ENCODE results near the gene TNFSF15. TPM values are rescaled to one million over a fixed set of nuclear protein-coding genes. Genes with fewer than 3 reads are reported as not detected.

The TNFSF15 gene
- total RNA-seq, 6 donors from 2014 or later: 1.4 to 11.0 (median 5.6) TPM

DNA sequence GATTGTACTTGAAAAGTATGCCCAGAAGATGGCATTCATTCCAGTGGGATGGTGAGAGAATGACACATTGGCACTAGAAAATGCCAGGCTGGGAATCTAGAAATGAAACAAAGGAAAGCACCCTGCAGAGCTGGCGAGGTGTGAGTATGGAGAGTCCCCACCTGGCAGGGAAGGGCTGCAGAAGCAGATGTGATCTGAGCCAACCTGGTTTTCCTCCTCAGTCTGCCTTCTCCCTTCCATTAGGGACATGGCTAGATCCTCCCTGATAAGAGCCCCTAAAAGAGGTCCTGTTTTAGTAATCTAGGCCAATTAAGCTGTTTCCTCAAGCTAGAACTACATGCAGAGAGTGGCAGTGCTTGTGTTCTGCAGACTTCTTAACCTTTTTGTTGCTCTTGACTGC, 24.7 kb upstream of the TNFSF15 start:
- TF ChIP-seq POLR2A (IDR thresholded peaks at IDR 0.05) (no peak), POLR2AphosphoS5 (IDR thresholded peaks at IDR 0.05) (no peak), EP300 (IDR thresholded peaks at IDR 0.05) (no peak)
- TF ChIP-seq, protein P1, sequence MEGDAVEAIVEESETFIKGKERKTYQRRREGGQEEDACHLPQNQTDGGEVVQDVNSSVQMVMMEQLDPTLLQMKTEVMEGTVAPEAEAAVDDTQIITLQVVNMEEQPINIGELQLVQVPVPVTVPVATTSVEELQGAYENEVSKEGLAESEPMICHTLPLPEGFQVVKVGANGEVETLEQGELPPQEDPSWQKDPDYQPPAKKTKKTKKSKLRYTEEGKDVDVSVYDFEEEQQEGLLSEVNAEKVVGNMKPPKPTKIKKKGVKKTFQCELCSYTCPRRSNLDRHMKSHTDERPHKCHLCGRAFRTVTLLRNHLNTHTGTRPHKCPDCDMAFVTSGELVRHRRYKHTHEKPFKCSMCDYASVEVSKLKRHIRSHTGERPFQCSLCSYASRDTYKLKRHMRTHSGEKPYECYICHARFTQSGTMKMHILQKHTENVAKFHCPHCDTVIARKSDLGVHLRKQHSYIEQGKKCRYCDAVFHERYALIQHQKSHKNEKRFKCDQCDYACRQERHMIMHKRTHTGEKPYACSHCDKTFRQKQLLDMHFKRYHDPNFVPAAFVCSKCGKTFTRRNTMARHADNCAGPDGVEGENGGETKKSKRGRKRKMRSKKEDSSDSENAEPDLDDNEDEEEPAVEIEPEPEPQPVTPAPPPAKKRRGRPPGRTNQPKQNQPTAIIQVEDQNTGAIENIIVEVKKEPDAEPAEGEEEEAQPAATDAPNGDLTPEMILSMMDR (IDR thresholded peaks at IDR 0.05): no peak
- Histone ChIP-seq H3K27me3 (no peaks in the 10 kb centered on the region), H3K4me3 (no peak overlapping the region), H3K4me1 (no peaks in the 10 kb centered on the region), H3K9me3 (no peaks in the 10 kb centered on the region), H3K27ac (no peak overlapping the region), H3K36me3 (no peaks in the 10 kb centered on the region)
- DNase-seq (no peak), ATAC-seq (ENCODE audit: low FRiP score in 2 of 2) (no peak)
- WGBS, 2 donors: 68 to 72% methylated on average over 1 of the region's 1 CpG

DNA sequence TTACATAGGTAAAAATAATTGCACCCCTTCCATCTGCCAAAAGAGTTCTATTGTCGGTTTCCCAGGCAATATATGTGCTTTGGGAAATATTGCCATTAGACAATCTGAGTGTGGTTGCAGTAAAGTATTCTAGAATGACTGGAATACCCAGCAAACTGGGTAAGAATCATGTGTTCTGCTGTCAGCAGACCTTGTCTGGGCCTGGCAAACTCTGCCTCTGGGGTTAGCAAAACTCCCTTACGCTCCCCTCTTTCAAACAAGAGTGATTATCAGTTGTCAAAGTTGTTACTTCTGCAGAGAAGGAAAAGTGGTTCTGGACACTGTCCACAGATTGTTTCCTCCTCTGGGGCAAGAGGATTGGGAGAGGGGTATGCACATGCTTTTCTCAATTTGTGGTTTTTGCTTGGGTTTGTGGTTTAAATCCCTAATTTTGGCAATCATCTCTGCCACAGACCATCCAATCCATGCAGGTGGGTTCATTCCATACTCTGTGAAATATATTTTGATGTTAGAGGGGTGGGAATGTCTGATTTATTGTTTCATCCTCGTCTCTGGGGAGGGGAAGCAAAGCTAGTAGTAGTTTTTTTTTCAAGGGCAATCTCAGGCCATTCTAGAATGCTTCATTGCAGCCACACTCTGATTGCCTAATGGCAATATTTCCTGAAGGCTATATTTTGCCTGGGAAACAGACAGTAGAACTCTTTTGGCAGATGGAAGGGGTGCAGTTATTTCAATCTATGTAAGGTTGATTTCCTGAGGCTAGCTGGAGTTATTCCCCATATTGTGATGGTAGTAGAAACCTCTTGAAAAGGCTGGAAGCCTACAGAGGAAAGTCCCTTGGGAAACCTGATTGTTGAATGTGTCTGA, 24.0 kb upstream of the TNFSF15 start:
- WGBS, 2 donors: 58 to 69% methylated on average over 3 of the region's 3 CpGs
- Histone ChIP-seq H3K36me3 (no peaks in the 10 kb centered on the region), H3K27me3 (no peaks in the 10 kb centered on the region), H3K27ac (no peak overlapping the region), H3K9me3 (no peaks in the 10 kb centered on the region), H3K4me3 (no peak overlapping the region), H3K4me1 (no peaks in the 10 kb centered on the region)
- TF ChIP-seq, protein P1 (IDR thresholded peaks at IDR 0.05): no peak
- TF ChIP-seq POLR2A (IDR thresholded peaks at IDR 0.05): no peak
- no peak for TF ChIP-seq EP300 (IDR thresholded peaks at IDR 0.05)
- TF ChIP-seq POLR2AphosphoS5 (IDR thresholded peaks at IDR 0.05): no peak
- ATAC-seq (ENCODE audit: low FRiP score in 2 of 2) (no peak), DNase-seq (no peak)

DNA sequence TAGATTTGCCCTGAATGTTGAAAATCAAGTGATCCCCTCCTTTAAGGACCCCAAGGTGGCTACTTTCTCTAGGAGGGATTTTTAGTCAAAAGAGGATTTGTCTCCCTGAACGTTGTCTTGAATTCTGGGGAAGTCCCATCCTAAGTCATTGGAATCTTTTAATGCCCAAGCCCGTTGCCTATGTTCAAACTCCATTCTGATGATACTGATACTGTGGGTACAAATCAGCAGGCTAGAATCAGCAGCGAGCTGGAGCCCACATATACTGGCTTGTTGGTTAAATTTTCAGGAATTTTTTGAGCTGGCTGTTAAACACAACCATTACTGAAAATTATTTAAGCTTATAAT, 22.4 kb upstream of the TNFSF15 start:
- 85 to 86% methylated on average over 3 of the region's 3 CpGs for WGBS, 2 donors
- Histone ChIP-seq H3K27me3 (no peaks in the 10 kb centered on the region), H3K36me3 (no peaks in the 10 kb centered on the region), H3K27ac (no peak overlapping the region), H3K4me1 (no peaks in the 10 kb centered on the region), H3K9me3 (no peaks in the 10 kb centered on the region), H3K4me3 (no peak overlapping the region)
- ATAC-seq (ENCODE audit: low FRiP score in 2 of 2) (no peak), DNase-seq (no peak)
- TF ChIP-seq POLR2A (IDR thresholded peaks at IDR 0.05) (no peak), POLR2AphosphoS5 (IDR thresholded peaks at IDR 0.05) (no peak), EP300 (IDR thresholded peaks at IDR 0.05) (no peak)
- TF ChIP-seq, protein P1 (IDR thresholded peaks at IDR 0.05): no peak

DNA sequence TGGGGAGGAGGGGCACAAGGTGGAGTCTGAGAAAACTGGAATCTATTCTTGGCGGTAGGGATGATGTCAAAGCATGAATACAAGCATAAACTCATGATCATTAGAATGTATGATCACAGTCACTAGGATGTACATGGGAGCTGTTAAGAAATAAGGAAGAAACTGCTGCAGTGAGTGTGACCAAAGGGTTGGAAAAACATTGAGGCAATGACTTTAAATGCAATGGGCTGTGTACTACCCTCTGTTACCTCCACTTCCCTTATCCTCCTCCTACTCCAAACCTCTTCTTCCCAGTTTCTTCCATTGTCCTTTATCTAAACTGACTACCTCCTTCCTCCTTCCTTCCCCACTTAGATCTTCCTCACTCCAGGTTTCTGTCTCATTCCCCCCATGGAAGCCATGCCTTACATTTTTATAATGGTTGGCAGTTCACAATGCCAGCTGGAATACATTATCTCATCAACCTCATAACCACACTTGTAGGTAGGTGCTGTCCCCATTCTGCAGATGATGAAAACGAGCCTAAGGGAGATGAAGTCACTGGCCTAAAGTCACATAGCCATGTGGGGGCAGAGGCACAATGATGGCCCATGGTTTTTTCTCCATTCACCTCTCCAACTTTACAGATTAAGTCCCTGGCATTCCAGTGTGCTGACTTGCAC, 21.9 kb upstream of the TNFSF15 start:
- H3K27me3 ChIP-seq: no peaks in the 10 kb centered on the region
- no peaks in the 10 kb centered on the region for H3K36me3 ChIP-seq
- H3K4me1 ChIP-seq: no peaks in the 10 kb centered on the region
- no peaks in the 10 kb centered on the region for H3K9me3 ChIP-seq
- TF ChIP-seq POLR2A (IDR thresholded peaks at IDR 0.05) (no peak), EP300 (IDR thresholded peaks at IDR 0.05) (no peak), POLR2AphosphoS5 (IDR thresholded peaks at IDR 0.05) (no peak)
- TF ChIP-seq, protein P1 (IDR thresholded peaks at IDR 0.05): no peak
- no peak overlapping the region for H3K4me3 ChIP-seq
- 62 to 75% methylated on average over 2 of the region's 2 CpGs for WGBS, 2 donors
- no peak for DNase-seq
- H3K27ac ChIP-seq: no peak overlapping the region
- no peak for ATAC-seq (ENCODE audit: low FRiP score in 2 of 2)
